ENCODE measurements around the gene CADPS2. TPM values are rescaled to one million over a fixed set of nuclear protein-coding genes. Genes with fewer than 3 reads are reported as not detected.

Gene CADPS2
- total RNA-seq, 2 donors from 2014 or later = 16.4 to 32.5 TPM

GRCh38 chr7:122309421-122309820 lies 576.8 kb downstream of the CADPS2 start:
- ATAC-seq (ENCODE audit: insufficient number of reproducible peaks, low FRiP score, low read depth) (no peak), DNase-seq (ENCODE audit: low spot score) (no peak)
- H3K4me3 ChIP-seq = no peak overlapping the region
- no peaks in the 10 kb centered on the region for H3K9me3 ChIP-seq
- H3K27ac ChIP-seq = no peak overlapping the region
- H3K36me3 ChIP-seq = no peaks in the 10 kb centered on the region
- peaks cover 5 to 39% of the 10 kb centered on the region in 2 donors for H3K4me1 ChIP-seq (ENCODE audit: control insufficient read depth in 1 of 2, low read depth in 2 of 2)
- peaks cover 63% of the 10 kb centered on the region for H3K27me3 ChIP-seq (replicated peaks; ENCODE audit: insufficient read depth)
- TF ChIP-seq, protein P1, sequence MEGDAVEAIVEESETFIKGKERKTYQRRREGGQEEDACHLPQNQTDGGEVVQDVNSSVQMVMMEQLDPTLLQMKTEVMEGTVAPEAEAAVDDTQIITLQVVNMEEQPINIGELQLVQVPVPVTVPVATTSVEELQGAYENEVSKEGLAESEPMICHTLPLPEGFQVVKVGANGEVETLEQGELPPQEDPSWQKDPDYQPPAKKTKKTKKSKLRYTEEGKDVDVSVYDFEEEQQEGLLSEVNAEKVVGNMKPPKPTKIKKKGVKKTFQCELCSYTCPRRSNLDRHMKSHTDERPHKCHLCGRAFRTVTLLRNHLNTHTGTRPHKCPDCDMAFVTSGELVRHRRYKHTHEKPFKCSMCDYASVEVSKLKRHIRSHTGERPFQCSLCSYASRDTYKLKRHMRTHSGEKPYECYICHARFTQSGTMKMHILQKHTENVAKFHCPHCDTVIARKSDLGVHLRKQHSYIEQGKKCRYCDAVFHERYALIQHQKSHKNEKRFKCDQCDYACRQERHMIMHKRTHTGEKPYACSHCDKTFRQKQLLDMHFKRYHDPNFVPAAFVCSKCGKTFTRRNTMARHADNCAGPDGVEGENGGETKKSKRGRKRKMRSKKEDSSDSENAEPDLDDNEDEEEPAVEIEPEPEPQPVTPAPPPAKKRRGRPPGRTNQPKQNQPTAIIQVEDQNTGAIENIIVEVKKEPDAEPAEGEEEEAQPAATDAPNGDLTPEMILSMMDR (IDR thresholded peaks at IDR 0.05) = no peak

GRCh38 chr7:122307228-122307621 lies 579.0 kb downstream of the CADPS2 start:
- Histone ChIP-seq H3K4me1 (ENCODE audit: control insufficient read depth in 1 of 2, low read depth in 2 of 2) (peaks cover 5 to 48% of the 10 kb centered on the region in 2 donors), H3K9me3 (no peaks in the 10 kb centered on the region), H3K27ac (no peak overlapping the region), H3K27me3 (replicated peaks; ENCODE audit: insufficient read depth) (peaks cover 80% of the 10 kb centered on the region), H3K36me3 (no peaks in the 10 kb centered on the region), H3K4me3 (no peak overlapping the region)
- ATAC-seq (ENCODE audit: insufficient number of reproducible peaks, low FRiP score, low read depth) (no peak), DNase-seq (ENCODE audit: low spot score) (no peak)
- TF ChIP-seq, protein P1 (IDR thresholded peaks at IDR 0.05) = no peak

DNA sequence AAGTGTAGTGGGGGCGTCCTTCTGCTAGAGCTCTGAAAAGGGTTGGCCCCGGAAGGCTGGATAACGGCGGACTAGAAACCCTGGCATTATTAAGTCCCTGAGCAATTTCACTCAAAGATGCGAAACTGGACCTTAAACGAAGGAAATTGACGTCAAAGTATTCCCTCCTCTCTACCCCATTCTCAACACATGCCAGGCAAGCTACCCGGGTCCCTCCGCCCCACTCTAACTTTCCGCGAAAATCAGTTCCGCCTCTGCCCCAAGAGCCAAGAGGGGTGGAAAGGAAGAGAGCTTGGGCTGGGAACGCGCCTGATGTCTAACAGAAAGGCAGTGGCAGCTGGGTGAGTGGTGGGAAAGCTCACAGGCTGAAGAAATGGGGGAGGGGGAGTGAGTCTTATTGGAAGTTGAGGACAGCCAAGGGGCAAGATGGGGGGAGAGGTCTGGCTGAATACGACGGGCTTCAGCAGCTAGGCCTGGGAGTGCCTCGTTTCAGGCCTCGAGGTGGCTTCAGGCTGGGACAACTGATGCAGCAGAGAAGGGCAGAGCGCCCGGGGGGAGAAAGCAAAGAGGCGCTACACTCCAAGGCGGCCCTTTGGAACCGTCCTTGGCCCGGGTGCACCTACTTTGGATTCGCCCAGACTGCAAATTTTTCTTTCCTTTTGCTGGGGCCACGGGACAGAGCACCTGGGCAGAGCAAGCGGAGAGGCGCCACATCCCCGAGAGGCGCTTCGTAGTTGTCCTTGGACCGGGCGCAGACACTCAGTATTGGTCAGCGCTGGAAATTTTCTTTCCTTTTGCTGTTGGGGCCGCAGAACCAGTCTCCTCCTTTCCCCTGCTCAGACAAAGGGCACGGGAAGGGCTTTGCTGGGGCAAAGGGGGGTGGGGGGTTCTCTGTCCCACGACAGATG lies 579.7 kb downstream of the CADPS2 start:
- no peak for ATAC-seq (ENCODE audit: insufficient number of reproducible peaks, low FRiP score, low read depth)
- Histone ChIP-seq H3K4me3 (peak overlapping the region; percentile 58), H3K36me3 (no peaks in the 10 kb centered on the region), H3K9me3 (no peaks in the 10 kb centered on the region), H3K4me1 (ENCODE audit: control insufficient read depth in 1 of 2, low read depth in 2 of 2) (peaks cover under 1 to 41% of the 10 kb centered on the region in 2 donors), H3K27ac (no peak overlapping the region), H3K27me3 (replicated peaks; ENCODE audit: insufficient read depth) (peaks cover 86% of the 10 kb centered on the region)
- no peak for DNase-seq (ENCODE audit: low spot score)
- TF ChIP-seq, protein P1 (IDR thresholded peaks at IDR 0.05) = no peak

DNA sequence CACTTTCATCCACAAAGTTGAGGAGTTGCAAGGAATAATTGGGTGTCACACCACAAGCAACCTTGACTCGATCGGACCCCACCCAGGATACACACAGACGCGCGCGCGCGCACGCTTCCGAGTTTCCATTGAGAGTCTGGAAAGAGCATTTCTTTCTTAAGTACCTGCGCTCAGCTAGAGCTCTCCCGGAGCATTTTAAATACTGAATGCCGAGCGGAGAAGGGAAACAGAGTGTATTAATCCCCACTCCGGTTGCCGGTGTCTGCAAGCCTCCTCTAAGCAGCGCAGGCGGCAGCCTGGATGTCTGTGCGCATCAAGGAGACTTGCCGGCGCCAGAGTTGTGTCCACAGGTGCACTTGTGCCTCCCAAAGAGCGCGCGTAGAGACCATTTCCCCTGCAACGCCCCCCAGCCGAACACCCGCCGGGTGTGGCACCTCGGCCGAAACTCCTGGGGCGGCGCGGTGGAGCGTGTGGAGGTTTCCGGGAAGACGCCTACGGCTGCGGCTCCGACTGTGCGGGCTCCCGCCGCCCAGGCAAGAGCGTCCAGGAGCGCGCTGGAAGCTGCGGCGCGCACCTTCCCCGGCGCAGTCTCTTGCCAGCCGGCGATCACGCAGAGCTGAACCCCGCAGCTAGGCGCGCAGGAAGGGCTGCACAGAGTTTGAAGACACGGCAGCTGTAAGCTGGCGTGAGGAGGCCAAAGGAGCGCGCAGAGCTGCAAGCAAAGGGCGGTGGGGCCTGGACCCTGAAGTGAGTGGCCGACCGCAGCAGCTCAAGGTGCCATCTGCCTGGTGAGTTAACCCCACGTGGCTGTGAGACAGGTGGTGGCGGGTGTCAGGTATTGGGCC lies 580.6 kb downstream of the CADPS2 start:
- TF ChIP-seq, protein P1 (IDR thresholded peaks at IDR 0.05) = no peak
- Histone ChIP-seq H3K27ac (no peak overlapping the region), H3K27me3 (replicated peaks; ENCODE audit: insufficient read depth) (peaks cover 90% of the 10 kb centered on the region), H3K9me3 (no peaks in the 10 kb centered on the region), H3K4me3 (peak overlapping the region; percentile 58), H3K36me3 (no peaks in the 10 kb centered on the region), H3K4me1 (ENCODE audit: control insufficient read depth in 1 of 2, low read depth in 2 of 2) (peaks cover 0 to 41% of the 10 kb centered on the region in 2 donors)
- DNase-seq (ENCODE audit: low spot score) (no peak), ATAC-seq (ENCODE audit: insufficient number of reproducible peaks, low FRiP score, low read depth) (no peak)

- DNase-seq (ENCODE audit: low spot score) = no peak
- Histone ChIP-seq H3K4me1 (ENCODE audit: control insufficient read depth in 1 of 2, low read depth in 2 of 2) (peaks cover 5 to 40% of the 10 kb centered on the region in 2 donors), H3K27me3 (replicated peaks; ENCODE audit: insufficient read depth) (peaks cover 90% of the 10 kb centered on the region), H3K27ac (no peak overlapping the region), H3K9me3 (no peaks in the 10 kb centered on the region), H3K4me3 (peak overlapping the region; percentile 58), H3K36me3 (no peaks in the 10 kb centered on the region)
- ATAC-seq (ENCODE audit: insufficient number of reproducible peaks, low FRiP score, low read depth) = no peak
- TF ChIP-seq, protein P1 (IDR thresholded peaks at IDR 0.05) = no peak
Measured at GRCh38 chr7:122304996-122305421, 581.3 kb downstream of the CADPS2 start.
